Neural cell (in vitro differentiated cells): ENCODE data around the gene OR2H2. TPM values are rescaled to one million over a fixed set of nuclear protein-coding genes. Genes with fewer than 3 reads are reported as not detected.

ENCODE experiments used
- H2AFZ ChIP-seq: fragments of 200-600, 300-800 bp; sonication (generic), shearing (Covaris generic); 2 replicates; pipeline ENCODE4 v1.6.0; 2014; ENCODE audit warnings: low read depth, mild to moderate bottlenecking, antibody characterized with exemption, low read length, moderate library complexity
- H3F3A ChIP-seq: fragments of 200-600 bp; shearing (Covaris generic); 2 replicates; pipeline ENCODE4 v1.6.1; 2016; ENCODE audit warnings: mild to moderate bottlenecking, moderate library complexity, mixed read lengths, antibody characterized with exemption, low read length; ENCODE audit not compliant: insufficient read depth, poor library complexity, severe bottlenecking
- H3K27ac ChIP-seq: fragments of 200-600, 300-800 bp; sonication (generic), shearing (Covaris generic); 2 replicates; pipeline ENCODE4 v1.5.1; 2014; ENCODE audit warnings: mild to moderate bottlenecking, low read length, moderate library complexity
- H3K27me3 ChIP-seq: fragments of 300-800, 200-600 bp; sonication (generic), shearing (Covaris generic); 2 replicates; pipeline ENCODE4 v1.6.0; 2014; ENCODE audit warnings: mild to moderate bottlenecking, low read depth, low read length, moderate library complexity; ENCODE audit not compliant: insufficient read depth
- H3K36me3 ChIP-seq: fragments of 300-800, 200-600 bp; sonication (generic), shearing (Covaris generic); 2 replicates; pipeline ENCODE4 v1.5.1; 2014; ENCODE audit warnings: mild to moderate bottlenecking, antibody characterized with exemption, low read length, moderate library complexity; ENCODE audit not compliant: insufficient read depth
- H3K4me2 ChIP-seq: fragments of 300-800, 200-600 bp; sonication (generic), shearing (Covaris generic); 2 replicates; pipeline ENCODE4 v1.6.0; 2014; ENCODE audit warnings: mild to moderate bottlenecking, low read length
- H3K4me3 ChIP-seq: fragments of 300-800, 200-600 bp; sonication (generic), shearing (Covaris generic); 2 replicates; pipeline ENCODE4 v1.5.1; 2014; ENCODE audit warnings: mild to moderate bottlenecking, low read length, moderate library complexity
- H3K79me2 ChIP-seq: fragments of 200-600 bp; shearing (Covaris generic); replicated peaks from 2 replicates; pipeline ENCODE4 v1.6.0; 2014; ENCODE audit warnings: mild to moderate bottlenecking, low read length, moderate library complexity; ENCODE audit not compliant: insufficient read depth
- H3K9ac ChIP-seq: fragments of 300-800, 200-600 bp; sonication (generic), shearing (Covaris generic); 2 replicates; pipeline ENCODE4 v1.6.1; 2016; ENCODE audit warnings: mild to moderate bottlenecking, low read length, mixed read lengths
- H3K9me2 ChIP-seq: fragments of 200-600 bp; shearing (Covaris generic); 2 replicates; pipeline ENCODE4 v1.6.1; 2016; ENCODE audit warnings: mild to moderate bottlenecking, low read length, mixed read lengths; ENCODE audit not compliant: insufficient read depth
- H3K9me3 ChIP-seq: fragments of 200-600, 300-800 bp; sonication (generic), shearing (Covaris generic); 2 replicates; pipeline ENCODE4 v1.6.1; 2016; ENCODE audit warnings: mild to moderate bottlenecking, mixed run types, low read length, moderate library complexity, mixed read lengths
- H4K20me1 ChIP-seq: fragments of 200-600 bp; shearing (Covaris generic); 2 replicates; pipeline ENCODE4 v1.6.1; 2016; ENCODE audit warnings: mild to moderate bottlenecking, mixed run types; ENCODE audit not compliant: insufficient read depth
- CTCF ChIP-seq: fragments of 450-650 bp; IDR thresholded peaks from 2 replicates; pipeline ENCODE4 v1.5.1; 2014; ENCODE audit warnings: antibody characterized with exemption, mild to moderate bottlenecking, moderate library complexity; ENCODE audit not compliant: poor library complexity, severe bottlenecking
- EP300 ChIP-seq: fragments of 450-650 bp; conservative IDR thresholded peaks from 2 replicates; pipeline ENCODE4 v1.6.1; 2014; ENCODE audit warnings: antibody characterized with exemption, mild to moderate bottlenecking, moderate library complexity; ENCODE audit not compliant: poor library complexity, severe bottlenecking
- EZH2 ChIP-seq: fragments of 200-600, 300-800 bp; shearing (Covaris generic), sonication (generic); IDR thresholded peaks from 2 replicates; pipeline ENCODE4 v1.6.1; 2014; ENCODE audit warnings: antibody characterized with exemption, low read length, borderline replicate concordance, mild to moderate bottlenecking; ENCODE audit not compliant: insufficient read depth, poor library complexity, severe bottlenecking
- MXI1 ChIP-seq: fragments of 450-650 bp; conservative IDR thresholded peaks from 2 replicates; pipeline ENCODE4 v1.6.1; 2014; ENCODE audit warnings: antibody characterized with exemption, mild to moderate bottlenecking; ENCODE audit not compliant: poor library complexity, severe bottlenecking
- POLR2AphosphoS5 ChIP-seq: IDR thresholded peaks from 2 replicates; pipeline ENCODE4 v1.6.1; 2012
- RAD21 ChIP-seq: fragments of 450-650 bp; conservative IDR thresholded peaks from 2 replicates; pipeline ENCODE4 v1.6.1; 2014; ENCODE audit warnings: antibody characterized with exemption, mild to moderate bottlenecking, moderate library complexity
- REST ChIP-seq: IDR thresholded peaks from 2 replicates; pipeline ENCODE4 v1.6.1; 2012; ENCODE audit warnings: borderline replicate concordance
- SMC3 ChIP-seq: fragments of 450-650 bp; conservative IDR thresholded peaks from 2 replicates; pipeline ENCODE4 v1.6.1; 2014; ENCODE audit warnings: antibody characterized with exemption, mild to moderate bottlenecking, moderate library complexity; ENCODE audit not compliant: poor library complexity
- TAF1 ChIP-seq: IDR thresholded peaks from 2 replicates; pipeline ENCODE4 v1.6.1; 2012; ENCODE audit warnings: low read depth
- polyA plus RNA-seq: library from polyadenylated mRNA; depleted of rRNA; stranded (reverse); fragments of >200 nt; gene quantifications from 2 replicates; pipeline ENCODE4 v1.2.3, GENCODE V29; 2014

The OR2H2 gene
- polyA plus RNA-seq, 1 donor from 2014 or later = not detected

GRCh38 chr6:29591677-29592076 lies 6.8 kb downstream of the OR2H2 start:
- TF ChIP-seq RAD21 (no peak), MXI1 (no peak), CTCF (no peak), EP300 (no peak), POLR2AphosphoS5 (no peak), TAF1 (no peak), REST (no peak), EZH2 (no peak), SMC3 (no peak)
- Histone ChIP-seq H3K9me3 (no peaks in the 10 kb centered on the region), H4K20me1 (no peaks in the 10 kb centered on the region), H3K27ac (no peak overlapping the region), H2AFZ (no peak overlapping the region), H3K9me2 (no peaks in the 10 kb centered on the region), H3K4me2 (no peak overlapping the region), H3K27me3 (no peaks in the 10 kb centered on the region), H3K36me3 (no peaks in the 10 kb centered on the region), H3K4me3 (no peak overlapping the region), H3K9ac (no peak overlapping the region), H3F3A (no peaks in the 10 kb centered on the region), H3K79me2 (no peaks in the 10 kb centered on the region)

GRCh38 chr6:29593199-29593855 lies 8.4 kb downstream of the OR2H2 start:
- no peaks in the 10 kb centered on the region for H4K20me1 ChIP-seq
- H3K27me3 ChIP-seq = no peaks in the 10 kb centered on the region
- H3K9ac ChIP-seq = no peak overlapping the region
- TF ChIP-seq TAF1 = no peak
- no peak for TF ChIP-seq POLR2AphosphoS5
- TF ChIP-seq CTCF = no peak
- no peak for TF ChIP-seq RAD21
- TF ChIP-seq EZH2 = no peak
- TF ChIP-seq MXI1 = no peak
- TF ChIP-seq REST = no peak
- no peak for TF ChIP-seq SMC3
- no peak for TF ChIP-seq EP300
- H3K36me3 ChIP-seq = no peaks in the 10 kb centered on the region
- no peaks in the 10 kb centered on the region for H3F3A ChIP-seq
- H3K4me2 ChIP-seq = no peak overlapping the region
- no peak overlapping the region for H2AFZ ChIP-seq
- H3K9me3 ChIP-seq = no peaks in the 10 kb centered on the region
- H3K79me2 ChIP-seq = no peaks in the 10 kb centered on the region
- H3K27ac ChIP-seq = no peak overlapping the region
- no peak overlapping the region for H3K4me3 ChIP-seq
- no peaks in the 10 kb centered on the region for H3K9me2 ChIP-seq
